ENCODE measurements around the gene CSNK2A1.
A peak's percentile ranks its signal among the peaks of the same experiment; 100 is the strongest.
"Not testable (repeated sequence)": the region's sequence is repeated elsewhere in the genome, so short reads cannot be mapped to it uniquely, and the experiment has no call there.

Gene CSNK2A1

DNA sequence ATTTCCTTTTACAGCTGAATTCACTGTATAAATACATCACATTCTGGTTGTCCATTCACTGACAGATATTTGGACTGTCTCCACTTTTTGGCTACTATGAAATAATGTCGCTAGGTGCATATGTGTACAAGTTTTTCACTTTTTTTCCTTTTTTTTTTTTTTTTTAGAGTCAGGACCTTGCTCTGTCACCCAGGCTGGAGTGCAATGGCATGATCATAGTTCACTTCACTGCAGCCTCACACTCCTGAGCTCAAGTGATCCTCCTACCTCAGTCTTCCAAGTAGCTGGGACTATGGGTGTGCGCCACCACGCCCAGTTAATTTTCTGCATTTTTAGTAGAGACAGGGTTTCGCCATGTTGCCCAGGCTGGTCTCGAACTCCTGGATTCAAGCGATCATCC lies 13.3 kb downstream of the CSNK2A1 start:
- Histone ChIP-seq H3K4me1 (ENCODE audit: control insufficient read depth, insufficient read depth, low read length) (peaks cover 21% of the 10 kb centered on the region), H3K27me3 (replicated peaks; ENCODE audit: control insufficient read depth, insufficient read depth, low read length) (no peaks in the 10 kb centered on the region), H3K4me3 (ENCODE audit: low read length) (no peak overlapping the region), H3K9ac (ENCODE audit: low read length) (no peak overlapping the region), H3K9me3 (ENCODE audit: control insufficient read depth, low read length) (peaks cover 4% of the 10 kb centered on the region), H3K36me3 (ENCODE audit: control insufficient read depth, insufficient read depth, low read length, severe bottlenecking) (peaks cover 23% of the 10 kb centered on the region)
- DNase-seq (ENCODE audit: low read depth), result no peak

DNA sequence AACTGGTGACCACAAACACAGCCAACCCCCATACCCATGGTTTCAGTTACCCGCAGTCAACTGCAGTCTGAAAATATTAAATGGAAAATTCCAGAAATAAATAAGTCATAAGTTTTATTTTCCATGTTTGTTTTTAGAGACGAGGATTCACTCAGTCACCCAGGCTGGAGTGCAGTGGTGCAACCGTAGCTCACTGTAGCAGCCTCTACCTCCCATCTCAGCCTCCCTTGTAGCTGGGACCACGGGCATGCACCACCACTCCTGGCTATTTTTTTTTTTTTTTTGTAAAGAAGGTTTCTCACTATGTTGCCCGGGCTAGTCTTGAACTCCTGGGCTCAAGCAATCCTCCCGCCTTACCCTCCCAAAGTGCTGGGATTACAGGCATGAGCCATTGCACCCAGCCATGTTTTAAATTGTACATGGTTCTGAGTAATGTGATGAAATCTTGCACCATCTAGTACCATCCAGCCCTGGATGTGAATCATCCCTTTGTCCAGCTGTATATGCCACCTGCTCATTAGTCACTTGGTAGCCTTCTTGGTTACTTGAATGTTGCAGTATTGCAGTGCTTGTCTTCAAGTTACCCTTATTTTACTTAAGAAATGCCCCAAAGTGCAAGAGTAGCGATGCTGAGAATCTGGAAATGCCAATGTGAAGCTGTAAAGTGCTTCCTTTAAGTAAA lies 14.5 kb downstream of the CSNK2A1 start:
- Histone ChIP-seq H3K4me3 (ENCODE audit: low read length) (no peak overlapping the region), H3K9me3 (ENCODE audit: control insufficient read depth, low read length) (peaks cover 4% of the 10 kb centered on the region), H3K36me3 (ENCODE audit: control insufficient read depth, insufficient read depth, low read length, severe bottlenecking) (peaks cover 30% of the 10 kb centered on the region), H3K9ac (ENCODE audit: low read length) (no peak overlapping the region), H3K27me3 (replicated peaks; ENCODE audit: control insufficient read depth, insufficient read depth, low read length) (no peaks in the 10 kb centered on the region), H3K4me1 (ENCODE audit: control insufficient read depth, insufficient read depth, low read length) (peaks cover 20% of the 10 kb centered on the region)
- DNase-seq (ENCODE audit: low read depth), result peak; percentile 58

DNA sequence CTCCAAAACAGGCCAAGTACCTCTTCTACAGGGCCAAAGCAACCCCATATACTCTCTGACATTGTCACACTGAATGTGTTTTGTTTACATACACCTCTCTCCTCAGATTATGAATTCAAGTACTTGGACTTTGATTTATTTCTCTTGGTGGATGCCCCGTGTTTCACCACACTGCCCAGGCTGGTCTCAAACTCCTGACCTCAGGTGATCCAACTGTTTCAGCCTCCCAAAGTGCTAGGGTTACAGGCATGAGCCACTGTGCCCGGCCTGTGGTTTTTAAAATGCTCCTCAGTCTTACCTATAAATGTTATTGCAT lies 16.1 kb downstream of the CSNK2A1 start:
- Histone ChIP-seq H3K36me3 (ENCODE audit: control insufficient read depth, insufficient read depth, low read length, severe bottlenecking) (peaks cover 44% of the 10 kb centered on the region), H3K4me1 (ENCODE audit: control insufficient read depth, insufficient read depth, low read length) (peaks cover 7% of the 10 kb centered on the region), H3K9me3 (ENCODE audit: control insufficient read depth, low read length) (peaks cover 4% of the 10 kb centered on the region), H3K27me3 (replicated peaks; ENCODE audit: control insufficient read depth, insufficient read depth, low read length) (no peaks in the 10 kb centered on the region), H3K4me3 (ENCODE audit: low read length) (no peak overlapping the region), H3K9ac (ENCODE audit: low read length) (no peak overlapping the region)
- DNase-seq (ENCODE audit: low read depth), result no peak

DNA sequence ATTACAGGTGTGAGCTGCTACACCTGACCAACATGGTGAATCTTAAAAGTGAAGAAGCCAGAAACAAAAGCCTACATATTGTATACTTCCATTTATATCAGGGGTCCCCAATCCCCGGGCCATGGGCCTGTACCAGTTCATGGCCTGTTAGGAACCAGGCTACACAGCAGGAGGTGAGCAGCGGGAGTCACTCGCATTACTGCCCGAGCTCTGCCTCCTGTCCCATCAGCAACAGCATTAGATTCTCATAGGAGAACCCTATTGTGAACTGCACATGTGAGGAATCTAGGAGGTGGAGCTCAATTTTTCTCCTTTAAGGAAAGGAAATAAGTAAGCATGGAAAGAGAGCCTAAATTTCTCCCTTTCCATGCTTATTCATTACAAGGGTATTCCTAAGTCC lies 21.7 kb downstream of the CSNK2A1 start:
- H3K9me3 ChIP-seq (ENCODE audit: control insufficient read depth, low read length), result peaks cover 15% of the 10 kb centered on the region
- peaks cover 58% of the 10 kb centered on the region for H3K36me3 ChIP-seq (ENCODE audit: control insufficient read depth, insufficient read depth, low read length, severe bottlenecking)
- peaks cover 6% of the 10 kb centered on the region for H3K4me1 ChIP-seq (ENCODE audit: control insufficient read depth, insufficient read depth, low read length)
- H3K27me3 ChIP-seq (replicated peaks; ENCODE audit: control insufficient read depth, insufficient read depth, low read length), result no peaks in the 10 kb centered on the region
- H3K9ac ChIP-seq (ENCODE audit: low read length), result no peak overlapping the region
- no peak overlapping the region for H3K4me3 ChIP-seq (ENCODE audit: low read length)
- DNase-seq (ENCODE audit: low read depth), result no peak

GRCh38 chr20:519999-520398 lies 23.6 kb downstream of the CSNK2A1 start:
- Histone ChIP-seq H3K4me1 (ENCODE audit: control insufficient read depth, insufficient read depth, low read length) (peaks cover 25% of the 10 kb centered on the region), H3K27me3 (replicated peaks; ENCODE audit: control insufficient read depth, insufficient read depth, low read length) (no peaks in the 10 kb centered on the region), H3K4me3 (ENCODE audit: low read length) (no peak overlapping the region), H3K36me3 (ENCODE audit: control insufficient read depth, insufficient read depth, low read length, severe bottlenecking) (peaks cover 48% of the 10 kb centered on the region), H3K9ac (ENCODE audit: low read length) (no peak overlapping the region), H3K9me3 (ENCODE audit: control insufficient read depth, low read length) (peaks cover 13% of the 10 kb centered on the region)
- no peak for DNase-seq (ENCODE audit: low read depth)

GRCh38 chr20:517221-517620 lies 26.4 kb downstream of the CSNK2A1 start:
- peak; percentile 45 for DNase-seq (ENCODE audit: low read depth)
- Histone ChIP-seq H3K4me1 (ENCODE audit: control insufficient read depth, insufficient read depth, low read length) (peaks cover 38% of the 10 kb centered on the region), H3K9ac (ENCODE audit: low read length) (no peak overlapping the region), H3K36me3 (ENCODE audit: control insufficient read depth, insufficient read depth, low read length, severe bottlenecking) (peaks cover 25% of the 10 kb centered on the region), H3K9me3 (ENCODE audit: control insufficient read depth, low read length) (peaks cover 13% of the 10 kb centered on the region), H3K4me3 (ENCODE audit: low read length) (no peak overlapping the region), H3K27me3 (replicated peaks; ENCODE audit: control insufficient read depth, insufficient read depth, low read length) (no peaks in the 10 kb centered on the region)

- Histone ChIP-seq H3K36me3 (ENCODE audit: control insufficient read depth, insufficient read depth, low read length, severe bottlenecking) (peaks cover 22% of the 10 kb centered on the region), H3K4me1 (ENCODE audit: control insufficient read depth, insufficient read depth, low read length) (peaks cover 38% of the 10 kb centered on the region), H3K9me3 (ENCODE audit: control insufficient read depth, low read length) (peaks cover 13% of the 10 kb centered on the region), H3K4me3 (ENCODE audit: low read length) (no peak overlapping the region), H3K9ac (ENCODE audit: low read length) (no peak overlapping the region), H3K27me3 (replicated peaks; ENCODE audit: control insufficient read depth, insufficient read depth, low read length) (no peaks in the 10 kb centered on the region)
- DNase-seq (ENCODE audit: low read depth), result peak; percentile 41
These were observed 26.8 kb downstream of the CSNK2A1 start for GRCh38 chr20:516799-517198.

DNA sequence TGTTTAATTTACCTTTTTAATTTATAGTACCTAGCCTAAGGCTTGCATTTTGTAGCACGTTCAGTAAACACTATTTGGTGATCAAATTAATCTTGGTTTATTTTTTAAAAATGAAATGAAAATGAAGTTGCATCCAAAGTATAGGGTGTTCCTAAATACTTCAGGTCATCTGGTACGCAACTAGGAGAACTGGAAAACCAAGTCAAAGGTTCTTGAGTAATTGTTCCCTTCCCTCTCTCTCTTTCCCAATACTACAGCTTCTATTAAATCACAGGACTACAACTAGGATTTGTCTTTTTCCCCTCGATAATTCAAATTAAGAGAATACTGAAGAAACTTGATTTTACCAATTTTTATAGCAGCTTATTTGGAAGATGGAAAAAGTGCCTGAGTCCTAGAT lies 27.9 kb downstream of the CSNK2A1 start:
- Histone ChIP-seq H3K9ac (ENCODE audit: low read length) (no peak overlapping the region), H3K4me3 (ENCODE audit: low read length) (no peak overlapping the region), H3K36me3 (ENCODE audit: control insufficient read depth, insufficient read depth, low read length, severe bottlenecking) (peaks cover 12% of the 10 kb centered on the region), H3K4me1 (ENCODE audit: control insufficient read depth, insufficient read depth, low read length) (peaks cover 38% of the 10 kb centered on the region), H3K9me3 (ENCODE audit: control insufficient read depth, low read length) (peaks cover 12% of the 10 kb centered on the region), H3K27me3 (replicated peaks; ENCODE audit: control insufficient read depth, insufficient read depth, low read length) (no peaks in the 10 kb centered on the region)
- DNase-seq (ENCODE audit: low read depth), result no peak

GRCh38 chr20:513429-513828 lies 30.2 kb downstream of the CSNK2A1 start:
- no peak for DNase-seq (ENCODE audit: low read depth)
- no peak overlapping the region for H3K9ac ChIP-seq (ENCODE audit: low read length)
- peaks cover 4% of the 10 kb centered on the region for H3K36me3 ChIP-seq (ENCODE audit: control insufficient read depth, insufficient read depth, low read length, severe bottlenecking)
- H3K9me3 ChIP-seq (ENCODE audit: control insufficient read depth, low read length), result no peaks in the 10 kb centered on the region
- no peak overlapping the region for H3K4me3 ChIP-seq (ENCODE audit: low read length)
- no peaks in the 10 kb centered on the region for H3K27me3 ChIP-seq (replicated peaks; ENCODE audit: control insufficient read depth, insufficient read depth, low read length)
- H3K4me1 ChIP-seq (ENCODE audit: control insufficient read depth, insufficient read depth, low read length), result peaks cover 43% of the 10 kb centered on the region

GRCh38 chr20:510328-511057 lies 33.1 kb downstream of the CSNK2A1 start:
- H3K27me3 ChIP-seq (replicated peaks; ENCODE audit: control insufficient read depth, insufficient read depth, low read length); H3K4me3 ChIP-seq (ENCODE audit: low read length); DNase-seq (ENCODE audit: low read depth); H3K9ac ChIP-seq (ENCODE audit: low read length); H3K9me3 ChIP-seq (ENCODE audit: control insufficient read depth, low read length): not testable (repeated sequence)
- H3K4me1 ChIP-seq (ENCODE audit: control insufficient read depth, insufficient read depth, low read length), result peaks cover 32% of the 10 kb centered on the region
- peaks cover 24% of the 10 kb centered on the region for H3K36me3 ChIP-seq (ENCODE audit: control insufficient read depth, insufficient read depth, low read length, severe bottlenecking)

GRCh38 chr20:508364-508787 lies 35.2 kb downstream of the CSNK2A1 start:
- Histone ChIP-seq H3K4me1 (ENCODE audit: control insufficient read depth, insufficient read depth, low read length) (peaks cover 18% of the 10 kb centered on the region), H3K36me3 (ENCODE audit: control insufficient read depth, insufficient read depth, low read length, severe bottlenecking) (peaks cover 41% of the 10 kb centered on the region)
- peak; percentile 15 for DNase-seq (ENCODE audit: low read depth)
- not testable (repeated sequence) for H3K4me3 ChIP-seq (ENCODE audit: low read length); H3K27me3 ChIP-seq (replicated peaks; ENCODE audit: control insufficient read depth, insufficient read depth, low read length); H3K9ac ChIP-seq (ENCODE audit: low read length); H3K9me3 ChIP-seq (ENCODE audit: control insufficient read depth, low read length)

All from adipocyte (in vitro differentiated cells).